ENCODE measurements around the gene TSPAN11.

- TF ChIP-seq POLR2AphosphoS5 (IDR thresholded peaks at IDR 0.05; ENCODE audit: low read depth, low read length) (no peak), POLR2A (IDR thresholded peaks at IDR 0.05; ENCODE audit: low read depth, low read length) (no peak)
Observed at GRCh38 chr12:31004666-31005065, 78.1 kb downstream of the TSPAN11 start.
